Transverse colon (tissue), 3 donors: ENCODE data around the gene FOXA1.

ENCODE experiments used
- CTCF ChIP-seq, 5 experiments: fragments of 200-600 bp in 3 of 5; fragments of 450-650 bp in 2 of 5; sonication (generic) in 3 of 5; IDR thresholded peaks; 1 replicate in 2 of 5; 2 replicates in 3 of 5; pipeline ENCODE4 v1.5.1; 2016 to 2017; ENCODE audit warnings: antibody characterized with exemption in 5 of 5, inconsistent platforms in 3 of 5, mild to moderate bottlenecking in 2 of 5, moderate library complexity in 1 of 5
- EP300 ChIP-seq: sonication (generic); formaldehyde crosslinking; IDR thresholded peaks from one replicate; pipeline ENCODE4 v1.6.1; 2017; ENCODE audit warnings: antibody characterized with exemption, low read depth

GRCh38 chr14:37546621-37547447, 48.2 kb downstream of the FOXA1 start:
- TF ChIP-seq CTCF (IDR thresholded peaks at IDR 0.05), result no peak
- no peak for TF ChIP-seq EP300
